ENCODE measurements around the gene KCNMB2.
A peak's percentile ranks its signal among the peaks of the same experiment; 100 is the strongest.
"Not testable (repeated sequence)": the region's sequence is repeated elsewhere in the genome, so short reads cannot be mapped to it uniquely, and the experiment has no call there.

Gene KCNMB2

GRCh38 chr3:178520451-178520850, 15.8 kb upstream of the KCNMB2 start:
- no peak for DNase-seq

GRCh38 chr3:178522200-178523052, 13.8 kb upstream of the KCNMB2 start:
- DNase-seq, result no peak

GRCh38 chr3:178525251-178525650, 11.0 kb upstream of the KCNMB2 start:
- no peak for DNase-seq

GRCh38 chr3:178526291-178526690, 9.9 kb upstream of the KCNMB2 start:
- DNase-seq, result no peak

DNA sequence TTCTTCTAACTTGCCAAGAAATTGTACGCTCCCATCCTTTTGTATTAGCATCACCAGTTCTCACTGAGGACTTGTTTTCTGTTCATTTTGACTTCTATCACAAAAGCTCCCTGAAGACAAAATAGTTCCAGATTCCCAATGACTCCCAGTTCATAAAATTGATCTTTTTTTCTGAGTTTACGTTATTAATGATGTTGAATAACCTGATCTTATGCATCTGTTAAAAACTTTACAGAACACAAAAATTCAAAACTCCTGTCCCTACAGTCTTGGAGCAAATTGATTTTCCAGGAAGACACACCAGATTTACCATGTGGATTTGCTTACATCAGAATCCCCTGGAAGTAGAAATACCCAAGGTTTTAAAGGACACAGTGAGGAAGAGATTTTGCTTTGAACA, 8.3 kb upstream of the KCNMB2 start:
- no peak for DNase-seq

DNA sequence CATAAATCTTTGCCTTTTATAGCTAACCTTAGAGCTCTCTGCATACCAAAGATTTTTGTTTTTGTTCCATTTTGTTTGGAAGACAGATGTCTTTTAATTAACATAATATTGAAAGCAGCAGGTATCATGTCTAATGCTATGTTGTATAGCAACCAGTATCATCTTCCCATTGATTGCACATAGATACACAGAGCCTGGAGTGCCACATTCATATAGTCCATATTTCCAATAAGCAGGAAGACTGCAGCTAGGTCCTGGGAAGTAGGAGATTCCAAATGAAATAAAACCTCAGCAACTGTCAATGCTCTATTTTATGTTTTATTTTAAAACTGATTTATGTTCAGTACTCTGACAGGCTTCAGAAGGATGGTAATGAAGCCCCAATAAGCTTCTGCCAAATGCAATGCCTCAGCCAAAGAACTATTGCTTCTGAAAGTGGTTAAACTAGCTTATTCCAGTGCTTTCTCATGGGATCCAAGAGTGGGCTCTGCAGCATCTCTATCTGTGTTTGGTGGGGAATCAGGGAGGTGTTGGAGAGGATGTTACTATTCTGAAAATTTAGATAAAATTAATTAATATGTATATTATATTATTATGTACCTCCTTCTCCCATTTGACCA, 6.5 kb upstream of the KCNMB2 start:
- no peak for DNase-seq

- no peak for DNase-seq
Observed at GRCh38 chr3:178532476-178532875, 3.8 kb upstream of the KCNMB2 start.

GRCh38 chr3:178537122-178537705, 978 bp downstream of the KCNMB2 start:
- no peak for DNase-seq

DNA sequence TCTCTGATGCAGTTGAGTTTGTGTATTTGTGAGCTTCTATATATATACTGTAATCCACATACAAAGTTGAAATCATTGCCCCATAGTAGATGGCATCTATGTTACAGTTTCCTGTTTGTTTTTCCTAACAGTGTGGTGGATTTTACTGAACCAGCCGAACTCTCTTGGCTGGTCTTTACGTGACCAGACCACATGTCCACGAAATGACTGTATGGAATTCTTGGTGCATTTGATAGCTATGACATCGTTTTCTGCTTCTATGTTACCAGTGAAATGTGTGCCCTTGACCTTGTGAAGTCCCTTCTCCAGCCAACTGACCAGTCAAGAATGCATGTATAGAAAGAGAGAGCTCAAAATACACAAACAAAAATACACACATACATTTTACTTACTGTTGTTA, 1.8 kb downstream of the KCNMB2 start:
- DNase-seq, result no peak

GRCh38 chr3:178540184-178540583, 3.9 kb downstream of the KCNMB2 start:
- DNase-seq, result no peak

GRCh38 chr3:178545337-178545736, 9.1 kb downstream of the KCNMB2 start:
- DNase-seq, result no peak

GRCh38 chr3:178546079-178546478, 9.8 kb downstream of the KCNMB2 start:
- DNase-seq, result no peak

- DNase-seq, result not testable (repeated sequence)
Observed at GRCh38 chr3:178549426-178549825, 13.2 kb downstream of the KCNMB2 start.

DNA sequence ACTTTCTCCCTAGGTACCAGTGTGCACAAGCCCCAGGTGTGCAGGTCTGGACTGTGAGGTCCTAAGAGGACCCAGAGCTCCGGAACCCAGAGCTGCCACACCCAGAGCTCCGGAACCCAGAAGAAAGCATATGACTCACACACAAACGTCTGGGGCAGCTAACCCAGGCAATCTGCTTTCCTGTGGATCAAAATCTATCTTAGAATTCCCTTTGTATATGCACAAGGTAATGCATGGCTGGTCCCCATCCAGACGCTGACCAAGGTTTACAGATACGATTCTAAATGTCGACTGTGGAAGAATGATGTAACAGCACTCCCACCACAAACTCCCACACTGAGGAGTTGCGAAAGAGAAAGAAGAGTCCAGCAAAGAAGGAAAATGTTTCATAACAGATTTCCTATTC, 15.7 kb downstream of the KCNMB2 start:
- peak; percentile 90 for DNase-seq

DNA sequence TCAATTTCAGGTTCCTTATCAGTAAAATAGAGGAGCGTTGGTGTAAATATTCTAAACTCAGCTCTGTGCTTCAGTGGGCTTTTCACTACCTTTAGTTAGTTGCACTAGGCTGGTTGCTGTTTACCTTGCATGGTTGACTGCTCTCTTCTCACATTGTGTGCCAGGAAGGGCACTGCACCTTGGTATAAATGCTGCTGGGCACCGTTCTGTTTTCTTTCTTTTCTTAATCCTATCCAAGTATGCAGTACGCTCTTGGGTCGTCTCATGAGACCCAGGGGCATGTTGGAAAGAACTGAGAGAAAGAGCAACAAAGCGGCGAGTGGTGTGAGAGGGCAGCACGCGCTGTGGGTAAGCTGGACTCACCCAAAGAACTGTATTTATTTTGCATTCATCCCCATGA, 22.4 kb downstream of the KCNMB2 start:
- DNase-seq, result peak; percentile 42

DNA sequence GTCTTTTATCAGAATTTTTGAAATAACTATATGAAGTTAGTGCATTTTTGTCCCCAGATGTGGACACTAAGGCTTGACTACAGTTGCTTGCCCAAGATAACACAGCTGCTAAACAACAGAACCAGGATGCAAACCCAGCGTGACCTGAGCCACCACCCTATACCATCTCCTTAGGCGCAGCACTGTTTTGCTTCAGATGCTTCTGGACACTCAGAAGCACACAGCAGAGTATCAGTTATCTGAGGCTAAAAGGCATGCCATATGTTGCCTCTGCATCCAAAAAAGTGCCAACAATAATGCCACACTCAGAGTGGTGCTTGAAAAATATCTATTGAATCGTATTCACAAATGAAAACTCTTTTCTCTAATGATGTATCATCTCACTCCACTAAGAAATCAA, 24.5 kb downstream of the KCNMB2 start:
- DNase-seq, result no peak

DNA sequence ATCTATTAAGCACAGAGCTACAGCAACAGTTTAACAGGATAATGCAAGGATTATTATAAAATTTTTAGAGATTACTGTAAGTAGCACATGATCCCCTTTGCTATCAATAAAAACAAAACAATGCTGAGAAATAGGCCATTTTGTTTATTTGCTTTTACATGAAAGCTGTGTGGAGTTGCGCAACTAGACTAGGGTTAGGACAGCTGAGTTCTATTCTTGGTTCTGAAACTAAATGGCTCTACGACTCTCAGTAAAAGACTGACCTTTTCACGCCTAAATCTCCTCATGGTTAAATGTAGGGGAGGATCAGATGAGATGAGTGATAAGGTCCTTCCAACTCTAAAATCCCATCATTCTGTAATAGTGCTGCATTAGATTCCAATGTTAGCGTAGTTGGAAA, 25.0 kb downstream of the KCNMB2 start:
- DNase-seq, result no peak

GRCh38 chr3:178562143-178562946, 26.1 kb downstream of the KCNMB2 start:
- peak; percentile 15 for DNase-seq

- peak; percentile 15 for DNase-seq
Observed at GRCh38 chr3:178562947-178563232, 26.7 kb downstream of the KCNMB2 start.

- DNase-seq, result no peak
Observed at GRCh38 chr3:178567611-178568010, 31.4 kb downstream of the KCNMB2 start.

DNA sequence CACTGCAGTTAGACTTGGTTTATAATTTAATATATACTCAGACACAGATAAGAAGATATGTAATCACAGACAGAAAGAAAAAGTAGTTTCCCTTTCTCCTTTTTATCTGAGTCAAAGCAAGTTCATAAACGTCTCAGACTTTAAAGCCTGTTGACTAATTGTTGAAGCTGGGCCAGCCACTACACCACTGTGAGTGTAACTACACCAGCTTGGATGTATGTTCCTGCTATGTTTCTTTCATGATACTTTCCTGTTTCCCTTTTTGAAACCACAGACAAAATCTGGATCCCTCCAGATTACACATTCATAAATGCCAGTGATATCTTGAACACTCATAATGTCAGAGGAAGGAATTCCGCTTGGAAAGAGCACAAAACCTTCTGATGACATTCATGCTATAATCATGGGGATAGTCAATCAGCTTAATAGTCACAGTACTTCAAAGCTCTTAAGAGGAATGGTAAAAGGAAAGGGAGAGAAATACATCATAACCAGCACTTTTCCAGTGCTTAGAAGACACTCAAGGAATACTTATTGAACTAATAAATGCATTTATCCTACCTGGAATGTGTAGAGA, 32.0 kb downstream of the KCNMB2 start:
- no peak for DNase-seq

DNA sequence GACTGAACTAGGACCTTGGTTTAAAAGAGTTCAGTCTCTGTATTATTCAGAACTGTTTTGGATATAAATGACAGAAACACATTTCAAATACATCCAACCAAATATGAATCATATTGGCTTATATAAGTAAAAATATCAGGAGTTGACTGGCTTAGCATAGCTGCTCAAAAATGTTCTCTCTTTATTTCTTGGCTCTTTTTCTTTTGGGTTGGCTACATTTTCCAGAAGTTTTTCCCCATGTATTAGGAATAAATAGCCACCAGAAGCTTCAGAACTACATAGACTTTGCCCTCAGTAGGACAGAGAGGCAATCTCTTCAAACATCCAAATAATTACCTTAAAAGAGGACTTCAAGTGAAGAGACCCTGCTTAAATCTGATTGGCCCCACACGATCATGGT, 32.7 kb downstream of the KCNMB2 start:
- no peak for DNase-seq

GRCh38 chr3:178569826-178570225, 33.6 kb downstream of the KCNMB2 start:
- DNase-seq, result no peak

All from kidney glomerular epithelial cell (primary cell).